Measurements from ENCODE around the gene GDPD5. TPM values are rescaled to one million over a fixed set of nuclear protein-coding genes. Genes with fewer than 3 reads are reported as not detected.
A peak's percentile ranks its signal among the peaks of the same experiment; 100 is the strongest.

Gene GDPD5
- total and polyA plus RNA-seq, 9 of the 15 experiments (the other 6 are each of a cell fraction or from before 2014, with no cell fraction given), result 0.32 to 27.3 (median 8.0) TPM

GRCh38 chr11:75534259-75535069 is 8.7 kb upstream of the GDPD5 start (continued):
- TF ChIP-seq ZNF449 (CRISPR knock-in tag; IDR thresholded peaks at IDR 0.05), result no peak
- no peak for TF ChIP-seq FOXA1 (IDR thresholded peaks at IDR 0.05; ENCODE audit: borderline replicate concordance)
- peak in 1 of 2 experiments; percentile 53; a peak in 1 of 4 replicates for TF ChIP-seq HDAC1 (IDR thresholded peaks at IDR 0.05)
- TF ChIP-seq ZNF212 (CRISPR knock-in tag; IDR thresholded peaks at IDR 0.05), result no peak
- TF ChIP-seq HINFP (tag; conservative IDR thresholded peaks at IDR 0.05; ENCODE audit: low read depth), result no peak
- peak in 1 of 2 experiments; percentile 86; a peak in 2 of 3 replicates for TF ChIP-seq CBX3 (IDR thresholded peaks at IDR 0.05; ENCODE audit: borderline replicate concordance in 1 of 2, low read length in 2 of 2)
- no peak for TF ChIP-seq ZNF584 (CRISPR knock-in tag; IDR thresholded peaks at IDR 0.05; ENCODE audit: low read depth)
- TF ChIP-seq VEZF1 (CRISPR knock-in tag; IDR thresholded peaks at IDR 0.05), result peak; percentile 95
- TF ChIP-seq ZNF282 (CRISPR knock-in tag; IDR thresholded peaks at IDR 0.05), result no peak
- peak; percentile 86 for TF ChIP-seq HMBOX1 (IDR thresholded peaks at IDR 0.05)
- no peak for TF ChIP-seq ZNF518B (CRISPR knock-in tag; IDR thresholded peaks at IDR 0.05)
- no peak for TF ChIP-seq SMC3 (conservative IDR thresholded peaks at IDR 0.05; ENCODE audit: insufficient read depth, low read depth, low read length)
- TF ChIP-seq TAF7 (tag; IDR thresholded peaks at IDR 0.05), result no peak
- TF ChIP-seq BACH1 (tag; IDR thresholded peaks at IDR 0.05), result peak; percentile 16; the same call in 1 of the 2 replicates
- TF ChIP-seq JUN (IDR thresholded peaks at IDR 0.05; ENCODE audit: borderline replicate concordance, low read depth, low read length), result no peak; the same call in 1 of the 2 replicates
- TF ChIP-seq JUN (CRISPR knock-in tag; IDR thresholded peaks at IDR 0.05; ENCODE audit: borderline replicate concordance), result 0 out of 2 replicates have a peak, but pooled peaks have one; percentile 18
